HuH-7.5 (cell line): ENCODE results near the gene WWC2.

ENCODE experiments used
- DNase-seq: peaks from one replicate; pipeline ENCODE4 v3.0.0; 2011; ENCODE audit warnings: low spot score

Gene WWC2

DNA sequence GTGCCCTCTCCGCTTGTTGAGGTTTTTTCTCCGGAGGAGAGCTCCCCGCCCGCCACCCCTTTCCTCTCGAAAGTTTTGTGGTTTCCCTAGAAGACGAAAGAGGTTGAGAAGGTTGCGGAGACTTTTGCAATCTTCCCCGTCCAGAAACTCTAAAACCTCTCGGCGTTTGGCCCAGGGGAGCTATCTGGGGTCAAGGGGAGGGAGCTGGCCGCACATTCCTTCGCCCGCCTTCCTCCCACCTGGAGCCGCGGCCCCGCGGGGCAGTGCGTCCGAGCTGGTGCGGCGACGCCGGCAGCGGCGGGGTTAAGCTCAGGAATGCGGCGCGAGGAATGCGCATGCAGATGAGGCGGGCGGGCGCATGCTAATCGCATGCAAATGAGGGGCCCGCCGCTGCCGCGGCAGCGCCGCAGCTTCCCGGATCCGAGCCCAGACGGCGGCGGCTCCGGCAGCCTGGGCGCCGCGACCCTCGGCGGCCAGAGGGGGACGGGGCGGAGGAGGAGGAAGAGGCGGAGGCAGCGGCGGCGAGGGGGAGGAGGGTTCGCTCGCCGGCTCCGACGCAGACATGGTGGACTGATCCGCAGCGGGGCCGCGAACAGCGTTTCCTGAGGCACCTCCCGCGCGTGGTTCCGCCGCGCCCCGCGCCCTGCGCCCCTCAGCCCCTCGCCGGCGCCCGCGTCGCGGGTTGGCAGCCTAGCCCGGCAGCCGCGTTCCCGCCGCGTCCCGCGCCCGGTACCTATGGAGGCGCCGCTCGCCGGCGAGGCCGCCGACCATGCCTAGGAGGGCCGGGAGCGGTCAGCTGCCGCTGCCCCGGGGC is at the start of gene WWC2:
Gene WWC2, plus strand, starts transcription at position 535 of the 814 bp plus-strand sequence. Its CDS starts 235 bp downstream, at position 770.
- DNase-seq = no peak

DNA sequence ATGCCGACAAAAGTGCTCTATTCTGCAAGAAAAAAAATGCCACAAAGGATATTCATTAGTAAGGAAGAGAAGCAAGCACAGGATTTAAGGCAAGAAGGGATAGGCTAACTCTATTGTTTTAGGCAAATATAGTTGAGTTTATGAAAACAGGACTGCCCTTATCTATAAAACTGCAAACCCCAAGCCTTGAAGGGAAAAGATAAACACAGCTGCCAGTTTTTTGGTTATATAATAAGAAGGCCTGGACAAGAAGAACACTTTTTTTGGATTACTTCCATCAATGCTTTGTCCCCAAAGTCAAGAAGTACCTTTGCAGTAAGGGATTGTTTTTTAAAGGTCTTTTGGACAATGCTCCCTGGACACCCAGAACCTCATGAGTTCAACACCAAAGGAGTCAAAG is 45.4 kb upstream of the WWC2 start:
- DNase-seq = no peak

GRCh38 chr4:183057255-183057654 is 41.8 kb upstream of the WWC2 start:
- DNase-seq = no peak

- DNase-seq = no peak
These were observed 39.3 kb upstream of the WWC2 start for GRCh38 chr4:183059797-183060196.

DNA sequence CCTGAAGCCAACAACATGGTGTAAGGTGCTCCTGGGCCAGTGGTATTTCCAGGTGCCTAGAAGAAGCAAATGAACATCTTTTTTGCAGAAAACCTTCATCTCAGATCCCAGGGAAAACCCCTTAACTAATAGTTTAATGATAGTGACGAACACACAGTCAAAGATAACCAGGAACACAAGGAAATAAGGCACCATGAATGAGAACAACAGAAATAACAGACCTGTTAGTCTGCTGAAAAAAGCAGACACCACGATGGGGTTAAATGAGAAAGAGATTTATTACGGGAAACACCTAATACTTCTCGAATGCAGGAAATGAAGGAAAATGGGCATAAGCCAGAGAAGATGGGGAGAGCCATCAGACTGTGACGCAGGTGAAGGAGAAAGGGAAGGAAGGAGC is 30.6 kb upstream of the WWC2 start:
- DNase-seq = no peak

- DNase-seq = no peak
These were observed 27.8 kb upstream of the WWC2 start for GRCh38 chr4:183071222-183071621.

DNA sequence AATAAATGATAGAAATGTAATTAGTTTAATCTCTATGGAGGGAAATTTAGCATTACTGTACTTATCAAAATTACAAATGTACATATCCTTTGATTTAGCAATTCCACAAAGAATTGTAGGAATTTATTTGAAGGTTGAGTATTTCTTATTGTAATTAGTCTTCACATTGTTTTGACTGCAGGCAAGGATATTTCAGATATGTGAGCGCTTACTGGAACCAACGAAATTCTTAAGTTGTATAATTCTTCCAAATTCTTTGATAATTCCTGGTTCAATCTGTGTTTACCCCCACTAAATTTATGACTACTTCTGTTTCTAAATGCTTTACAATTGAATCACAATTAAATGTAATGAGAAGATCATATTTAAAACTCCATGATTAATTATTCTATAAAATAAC is 26.9 kb upstream of the WWC2 start:
- no peak for DNase-seq

- no peak for DNase-seq
These were observed 25.3 kb upstream of the WWC2 start for GRCh38 chr4:183073838-183074145.

DNA sequence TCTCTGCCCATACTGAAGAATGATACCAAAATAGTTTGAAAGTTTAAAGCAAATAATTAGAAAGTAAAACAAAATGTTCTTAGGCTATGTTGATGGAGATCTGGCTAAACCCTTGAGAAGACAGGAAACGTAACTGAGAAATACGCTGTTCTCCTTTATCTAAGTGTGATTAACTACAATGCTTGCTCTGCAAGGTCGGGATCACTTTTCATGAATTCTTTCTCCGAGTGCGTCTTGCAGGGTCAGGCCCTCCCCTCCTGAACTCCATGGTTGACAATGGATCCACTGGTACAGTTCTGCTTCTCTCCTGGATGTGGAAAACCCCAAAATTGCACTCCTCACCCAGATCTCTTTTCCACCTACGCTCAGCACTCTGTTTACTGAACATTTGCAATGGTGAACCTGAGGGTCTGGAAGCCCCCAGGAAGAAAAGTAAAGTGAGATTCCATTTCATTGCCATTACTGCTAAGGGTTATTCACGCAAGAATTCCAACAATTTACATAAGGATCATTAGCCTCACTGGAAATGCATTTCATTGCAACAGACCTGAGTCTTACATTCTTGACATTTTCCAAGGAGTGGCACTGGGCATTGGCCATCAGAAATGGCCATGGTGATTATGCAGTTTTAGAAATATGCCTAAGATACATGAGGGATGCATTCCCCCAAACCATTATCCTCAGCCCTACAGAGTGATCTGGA is 24.6 kb upstream of the WWC2 start:
- DNase-seq = no peak

DNA sequence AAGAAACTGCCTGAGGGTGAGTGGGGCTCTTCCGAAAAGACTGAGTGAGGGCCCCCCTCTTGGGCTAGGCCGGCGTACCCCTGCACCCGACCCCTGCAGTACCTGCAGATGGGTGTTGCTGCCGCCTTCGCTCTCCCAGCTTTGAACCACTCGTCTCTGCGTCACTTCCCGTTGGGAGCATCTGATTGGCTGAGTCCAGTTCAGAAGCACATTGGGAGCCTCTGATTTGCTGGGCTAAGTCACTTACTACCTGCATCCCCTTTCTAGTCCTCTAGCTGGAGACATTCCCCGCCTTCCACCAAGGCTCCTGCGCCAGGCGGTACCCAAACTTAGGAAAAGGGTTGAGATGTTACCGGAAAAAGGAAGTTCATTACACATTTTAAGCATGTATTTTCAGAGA is 20.4 kb upstream of the WWC2 start:
- DNase-seq = no peak

DNA sequence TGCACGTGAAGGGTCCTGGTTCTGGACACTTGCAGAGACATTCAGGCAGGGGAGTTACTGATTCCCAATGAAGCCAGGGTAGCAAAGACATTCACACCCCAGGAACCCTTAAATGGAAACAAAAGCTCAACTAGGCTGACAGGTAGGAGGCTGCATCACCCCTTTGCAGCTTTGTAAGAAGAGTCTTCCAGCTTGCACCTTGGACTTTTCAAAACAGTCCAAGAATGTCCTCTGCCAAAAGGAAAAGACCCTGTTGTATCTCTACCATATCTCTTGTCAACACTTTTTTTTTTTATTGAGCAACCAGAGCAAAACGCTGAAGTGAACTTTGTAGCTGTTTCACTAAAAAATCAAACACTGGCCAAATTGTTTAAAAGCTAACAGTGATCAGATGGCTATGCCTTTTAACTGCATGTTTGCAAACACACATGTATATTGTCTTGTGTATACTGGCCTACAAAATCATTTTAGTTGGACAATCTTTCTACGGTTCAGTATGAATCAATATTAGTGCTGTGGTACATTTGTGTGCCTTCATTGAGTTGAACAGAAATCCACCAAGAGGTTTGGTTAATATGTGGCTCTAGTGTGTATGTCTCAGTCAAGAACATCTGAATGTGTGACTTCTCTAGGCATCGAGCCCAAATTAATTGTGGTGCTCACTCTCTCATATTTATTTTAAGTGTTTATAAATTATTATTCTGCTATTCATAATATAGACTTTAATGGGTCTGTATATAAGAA is 18.5 kb upstream of the WWC2 start:
- no peak for DNase-seq

GRCh38 chr4:183081116-183081469 is 18.0 kb upstream of the WWC2 start:
- no peak for DNase-seq

DNA sequence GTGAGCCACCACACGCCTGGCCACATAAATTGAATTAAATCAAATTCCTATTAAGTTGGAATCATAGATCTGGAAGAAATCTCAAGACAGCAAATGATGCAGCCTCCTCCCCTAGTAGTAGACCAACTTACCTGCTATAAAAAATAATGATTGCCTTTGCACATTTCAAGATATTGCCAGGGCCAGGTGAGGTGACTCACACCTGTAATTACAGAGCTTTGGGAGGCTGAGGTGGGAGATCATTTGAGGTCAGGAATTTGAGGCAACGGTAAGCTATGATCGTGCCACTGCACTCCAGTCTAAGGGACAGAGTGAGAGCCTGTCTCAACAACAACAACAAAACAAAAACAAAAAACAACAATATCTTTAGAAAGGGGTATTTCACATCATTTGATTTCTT is 17.0 kb upstream of the WWC2 start:
- no peak for DNase-seq

GRCh38 chr4:183094393-183095198 is 4.5 kb upstream of the WWC2 start:
- no peak for DNase-seq

- DNase-seq = no peak
These were observed 3.9 kb upstream of the WWC2 start for GRCh38 chr4:183095199-183095512.

GRCh38 chr4:183096276-183096965 is 2.6 kb upstream of the WWC2 start:
- no peak for DNase-seq

DNA sequence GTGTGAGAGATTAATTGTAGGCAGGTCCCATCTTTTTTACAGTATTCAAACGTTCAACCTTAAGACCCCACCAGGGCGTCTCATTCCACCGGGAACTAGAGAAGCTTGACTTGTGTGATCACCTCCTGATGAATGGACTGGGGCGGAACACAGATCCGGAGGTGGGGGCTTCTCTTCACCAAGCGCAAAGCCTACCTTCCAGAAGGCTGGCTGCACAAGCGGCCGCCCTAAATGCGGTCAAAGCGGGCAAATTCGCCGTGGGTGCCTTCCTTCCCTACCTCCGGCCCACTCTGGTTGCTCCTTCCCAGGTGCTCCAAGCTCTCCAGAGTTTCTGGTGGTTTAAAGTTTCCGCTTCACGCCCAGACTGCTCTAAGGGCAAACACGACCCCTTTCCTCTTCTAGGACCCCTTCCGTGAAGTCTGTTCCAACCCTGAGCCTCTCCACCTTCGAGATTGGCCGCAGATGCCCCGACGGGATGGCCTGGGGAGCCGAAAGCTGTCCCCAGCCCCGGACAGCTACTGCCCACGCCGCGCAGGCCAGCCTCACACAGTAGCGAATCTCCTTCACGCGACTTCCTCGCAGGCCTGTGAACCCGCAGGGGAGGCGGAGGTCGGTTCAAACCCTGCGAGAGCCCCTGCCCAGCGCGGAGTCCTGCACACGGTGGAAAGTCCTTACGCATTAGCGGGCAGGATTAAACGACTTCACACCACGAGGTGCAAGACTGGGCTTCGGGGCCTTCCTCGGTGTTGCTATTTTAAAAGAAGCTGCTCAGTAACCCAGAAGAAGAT is 1.6 kb upstream of the WWC2 start:
- DNase-seq = no peak

DNA sequence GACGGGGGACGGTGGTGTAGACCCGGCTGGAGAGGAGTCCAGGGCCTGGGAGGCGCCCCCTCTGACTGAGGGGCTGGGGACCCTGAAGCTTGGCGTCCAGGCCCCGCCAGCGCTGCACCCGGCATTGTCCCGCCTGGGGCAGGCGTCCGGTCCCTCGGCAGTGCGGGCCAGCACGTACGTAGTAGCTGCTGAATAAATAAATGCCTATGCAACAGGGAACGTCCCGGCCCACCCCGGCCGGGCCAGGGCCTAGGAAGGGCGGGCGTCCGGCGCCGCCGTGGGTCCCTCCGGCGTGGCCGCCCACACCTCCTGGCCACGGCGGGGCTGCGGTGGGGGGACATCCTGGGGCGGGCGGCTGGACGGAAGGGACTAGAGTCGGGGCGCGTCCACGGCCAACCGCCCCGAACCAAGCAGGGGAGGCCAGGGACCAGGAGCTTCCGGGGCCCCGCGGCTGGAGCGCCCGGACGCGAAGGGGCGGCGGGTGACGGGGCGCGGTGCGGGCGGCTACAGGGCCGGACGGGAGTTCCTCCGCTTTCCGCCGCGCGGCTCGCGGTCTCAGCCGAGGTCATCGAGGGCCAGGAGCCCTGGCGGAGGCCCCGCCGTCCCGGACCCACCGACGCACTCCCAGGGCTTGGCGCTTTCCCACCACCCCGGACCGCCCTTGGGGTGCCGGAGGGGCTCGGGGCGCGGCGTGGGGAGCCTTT is 886 bp upstream of the WWC2 start:
- DNase-seq = no peak

- DNase-seq = no peak
These were observed 660 bp downstream of the WWC2 start for GRCh38 chr4:183099537-183100297.

- DNase-seq = no peak
These were observed 1.2 kb downstream of the WWC2 start for GRCh38 chr4:183100298-183100599.
